Stimulated activated CD4-positive, alpha-beta T cell treated with anti-CD3 and anti-CD28 coated beads, TNF-alpha, amount 100 ng/mL, for 48 hours (primary cell): ENCODE results near the gene ARFIP2.

Experiments used
- DNase-seq, 3 donors: peaks; one replicate each; pipeline ENCODE4 v3.0.0-alpha.2; 2020; ENCODE audit warnings: low read depth in 3 of 3

ARFIP2 gene

GRCh38 chr11:6482441-6482840 is 1.3 kb upstream of the ARFIP2 start:
- no peak for DNase-seq

GRCh38 chr11:6481924-6482275 is 769 bp upstream of the ARFIP2 start:
- no peak for DNase-seq

- no peak for DNase-seq
These were observed 724 bp downstream of the ARFIP2 start for GRCh38 chr11:6480299-6480914.

GRCh38 chr11:6476571-6476970 is 4.6 kb downstream of the ARFIP2 start:
- DNase-seq: no peak

GRCh38 chr11:6475936-6476335 is 5.2 kb downstream of the ARFIP2 start:
- DNase-seq: no peak

GRCh38 chr11:6474806-6475500 is 6.2 kb downstream of the ARFIP2 start:
- DNase-seq: no peak

GRCh38 chr11:6474413-6474792 is 6.7 kb downstream of the ARFIP2 start:
- DNase-seq: no peak

- peak in 2 of 3 donors; percentile 33 to 50 for DNase-seq
These were observed 7.4 kb downstream of the ARFIP2 start, which contains the start of gene TRIM3 for GRCh38 chr11:6473451-6474412. Gene TRIM3 (minus strand): TSS chr11:6473941. CDS start chr11:6465695, 8,246 bp downstream.

GRCh38 chr11:6472934-6473333 is 8.2 kb downstream of the ARFIP2 start:
- no peak for DNase-seq

- no peak for DNase-seq
These were observed 11.5 kb downstream of the ARFIP2 start for GRCh38 chr11:6469599-6469998.

GRCh38 chr11:6468712-6469495 is 12.2 kb downstream of the ARFIP2 start:
- no peak for DNase-seq

- DNase-seq: no peak
These were observed 22.1 kb downstream of the ARFIP2 start for GRCh38 chr11:6459099-6459450.

GRCh38 chr11:6458352-6459098 is 22.6 kb downstream of the ARFIP2 start:
- no peak for DNase-seq

- no peak for DNase-seq
These were observed 23.4 kb downstream of the ARFIP2 start for GRCh38 chr11:6457581-6458320.

- DNase-seq: no peak
These were observed 24.6 kb downstream of the ARFIP2 start for GRCh38 chr11:6456361-6457073.

GRCh38 chr11:6455070-6455469 is 26.1 kb downstream of the ARFIP2 start:
- no peak for DNase-seq

GRCh38 chr11:6453152-6453551 is 28.0 kb downstream of the ARFIP2 start:
- no peak for DNase-seq

GRCh38 chr11:6452219-6452618 is 28.9 kb downstream of the ARFIP2 start:
- no peak for DNase-seq

- DNase-seq: no peak
These were observed 32.6 kb downstream of the ARFIP2 start for GRCh38 chr11:6448574-6448973.
